CD1c-positive myeloid dendritic cell (primary cell): Measurements from ENCODE around the gene ARV1.

Source experiments
- DNase-seq: peaks from one replicate; pipeline ENCODE4 v3.0.0-alpha.2; 2016; ENCODE audit errors: extremely low spot score

Gene ARV1

GRCh38 chr1:230978491-230979388, at the start of gene ARV1, which contains the start of gene TTC13:
Gene ARV1, plus strand, starts transcription at chr1:230979094. Its CDS starts 12 bp downstream, at chr1:230979106.
Gene TTC13, minus strand, starts transcription at chr1:230978861. Its CDS starts 31 bp downstream, at chr1:230978830.
- DNase-seq: peak; percentile 99

DNA sequence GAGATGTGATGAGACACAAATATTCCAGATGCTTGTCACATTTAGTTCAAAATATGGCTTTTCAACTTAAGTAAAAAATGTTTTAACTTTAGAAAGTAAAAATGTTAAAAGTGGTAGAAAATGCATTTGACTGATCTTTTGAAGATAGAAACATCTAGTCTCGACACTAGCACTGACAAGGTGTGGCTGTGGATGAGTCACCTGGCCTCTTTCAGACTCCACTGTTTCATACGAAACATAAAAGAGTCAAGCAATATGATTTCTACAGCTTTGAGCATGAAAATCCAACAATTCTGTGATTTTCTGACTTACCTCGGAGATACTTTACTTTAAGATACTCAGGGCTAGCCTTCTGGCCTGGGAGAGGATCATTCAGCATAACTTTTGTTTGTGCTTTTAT, 47.9 kb upstream of the ARV1 start:
- DNase-seq: no peak

DNA sequence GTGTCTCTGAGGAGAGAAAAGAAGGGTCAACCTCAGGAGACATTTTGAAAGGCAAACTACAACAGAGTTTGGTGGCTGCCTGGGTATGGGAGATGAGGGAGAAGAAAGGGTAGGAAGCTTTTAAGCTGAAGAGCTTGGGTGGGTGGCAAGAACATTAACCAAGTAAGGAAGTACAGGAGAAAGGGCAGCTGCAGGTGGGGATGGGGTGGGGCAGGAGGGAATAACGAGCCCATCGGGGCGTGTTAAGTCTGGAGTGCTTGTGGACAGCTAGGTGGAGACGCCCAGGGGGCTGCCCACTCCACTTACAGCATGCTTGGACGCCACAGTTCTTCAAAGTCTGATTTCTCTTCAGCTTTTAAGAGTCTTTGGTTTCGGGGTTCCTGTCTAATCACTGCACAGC, 43.0 kb upstream of the ARV1 start:
- DNase-seq: no peak

GRCh38 chr1:230936475-230936874, 42.4 kb upstream of the ARV1 start:
- DNase-seq: no peak

DNA sequence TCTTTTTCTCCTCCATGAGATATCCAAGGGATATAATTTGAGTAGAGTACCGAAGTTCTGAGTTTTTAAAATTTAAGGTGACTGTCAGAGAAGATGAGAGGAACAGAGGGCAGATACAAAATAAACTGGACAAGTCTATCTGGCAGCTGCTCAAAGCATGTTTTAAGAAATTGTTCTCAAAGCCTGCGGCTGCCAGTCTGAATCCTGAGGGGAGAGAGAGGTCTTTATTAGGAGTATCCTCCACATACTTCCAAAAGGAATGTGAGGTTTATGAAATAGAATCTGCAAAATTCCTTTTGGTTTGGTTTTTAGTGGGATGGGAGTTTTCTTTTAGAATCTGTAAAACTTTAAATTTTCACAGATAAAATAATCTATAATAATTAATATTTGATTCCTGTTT, 41.5 kb upstream of the ARV1 start:
- no peak for DNase-seq

DNA sequence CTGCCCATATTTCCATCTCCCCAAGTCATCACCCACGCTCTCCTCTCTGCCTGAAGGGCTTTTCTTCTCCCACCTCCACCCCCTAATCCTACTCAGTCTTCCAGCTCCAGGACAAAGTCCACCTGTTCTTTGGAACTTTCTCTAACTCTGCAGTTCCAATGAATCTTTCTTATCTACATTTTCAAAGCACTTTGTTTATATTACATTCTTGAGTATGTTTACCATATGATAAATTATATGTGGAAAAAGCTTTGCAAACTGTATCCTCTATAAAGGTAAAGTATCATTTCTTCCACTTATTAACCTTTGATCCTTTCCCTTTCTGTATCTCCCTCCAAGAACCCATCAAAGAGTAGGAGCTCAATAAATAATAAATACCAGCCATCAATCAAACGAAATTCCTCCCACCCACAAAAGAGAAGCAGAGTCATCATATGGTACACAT, 39.9 kb upstream of the ARV1 start:
- no peak for DNase-seq

DNA sequence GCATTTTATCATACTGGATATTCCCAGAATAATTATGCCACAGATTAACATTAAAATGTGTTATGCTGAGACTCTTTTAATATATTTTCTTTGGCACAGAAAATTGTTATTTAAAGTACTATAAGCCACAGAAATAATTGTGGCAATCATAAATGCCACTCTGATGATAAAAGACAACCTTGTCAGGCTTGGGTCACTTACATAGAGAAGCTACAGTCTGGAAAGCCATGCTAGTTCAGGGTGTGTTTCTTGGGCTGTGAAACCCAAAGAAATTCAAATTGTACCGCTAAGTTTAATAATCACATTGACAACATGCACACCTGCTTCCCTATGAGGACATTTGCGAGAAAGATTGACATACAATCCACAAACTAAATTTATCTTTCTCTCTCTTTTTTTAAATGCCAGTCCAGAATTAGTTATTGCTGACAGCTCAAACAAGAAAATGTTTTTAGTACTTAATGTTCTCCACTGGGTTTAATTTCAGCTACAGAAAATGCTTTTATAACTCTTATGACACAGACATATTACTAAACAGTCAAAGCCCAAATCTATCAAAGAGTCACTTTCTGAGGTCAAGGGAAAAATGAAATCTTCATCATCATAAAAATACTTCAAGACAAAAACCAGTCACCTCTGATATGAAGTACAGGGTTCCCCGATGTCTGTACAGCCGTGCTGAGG, 38.9 kb upstream of the ARV1 start:
- DNase-seq: no peak

DNA sequence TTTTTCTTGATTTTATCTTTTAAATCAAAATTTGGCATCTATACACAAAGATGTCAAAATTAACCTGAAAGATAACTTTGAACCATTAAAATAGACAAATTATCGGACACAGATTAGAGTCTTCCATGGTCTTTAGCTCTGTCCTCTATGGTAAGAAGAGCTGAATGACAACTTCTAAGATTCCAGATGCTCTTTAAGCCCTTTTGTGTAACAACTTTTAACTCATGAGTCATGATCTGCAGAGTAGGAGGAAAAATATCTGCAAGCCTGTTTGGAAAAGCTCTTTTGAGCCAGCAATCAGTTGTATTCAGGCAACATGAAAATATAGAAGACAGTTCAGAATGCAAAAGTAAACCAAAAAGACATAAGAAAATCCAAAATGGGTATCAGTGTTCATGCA, 38.0 kb upstream of the ARV1 start:
- no peak for DNase-seq

GRCh38 chr1:230943048-230943593, 35.8 kb upstream of the ARV1 start:
- DNase-seq: no peak

- no peak for DNase-seq
Observed at GRCh38 chr1:230948301-230948700, 30.6 kb upstream of the ARV1 start.

DNA sequence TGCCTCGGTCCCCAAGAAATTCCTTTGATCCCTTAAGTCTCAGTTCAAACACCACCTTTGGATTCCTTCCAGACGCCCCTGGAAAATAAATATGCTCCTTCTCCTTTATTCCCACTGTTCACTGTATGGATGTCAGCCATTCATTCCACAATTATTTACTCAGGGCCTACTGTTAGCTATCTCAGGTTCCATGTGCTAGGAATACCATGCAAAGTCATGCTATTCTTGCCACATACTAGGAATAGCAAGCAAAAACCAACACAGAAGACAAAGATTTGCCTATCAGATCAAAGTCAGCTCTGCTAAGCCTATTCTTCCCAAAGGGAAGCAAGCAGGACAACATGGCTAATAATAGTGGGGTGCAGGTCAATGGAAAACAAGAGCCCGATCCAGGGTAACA, 30.0 kb upstream of the ARV1 start:
- DNase-seq: no peak

- DNase-seq: no peak
Observed at GRCh38 chr1:230950404-230950803, 28.5 kb upstream of the ARV1 start.

- DNase-seq: no peak
Observed at GRCh38 chr1:230957580-230957989, 21.3 kb upstream of the ARV1 start.

DNA sequence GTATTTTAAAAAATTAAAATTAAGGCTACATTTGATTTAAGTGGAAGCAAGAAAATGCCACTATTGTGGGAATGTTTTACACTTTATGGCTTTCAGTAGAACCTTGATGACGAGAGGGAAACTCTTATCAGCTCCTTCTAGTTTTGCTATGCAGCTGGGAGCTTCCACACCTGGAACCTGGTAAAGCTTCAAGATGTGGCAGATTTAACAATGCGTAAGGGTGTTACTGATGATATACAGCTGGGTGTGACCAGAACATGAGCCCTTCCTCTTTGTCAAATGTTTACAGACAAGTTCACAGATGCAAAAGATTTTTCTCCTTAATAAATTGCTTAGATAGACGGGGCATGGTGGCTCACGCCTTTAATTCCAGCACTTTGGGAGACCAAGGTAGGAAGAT, 20.5 kb upstream of the ARV1 start:
- no peak for DNase-seq

GRCh38 chr1:230964896-230965295, 14.0 kb upstream of the ARV1 start:
- no peak for DNase-seq

- DNase-seq: no peak
Observed at GRCh38 chr1:230965535-230965934, 13.4 kb upstream of the ARV1 start.

DNA sequence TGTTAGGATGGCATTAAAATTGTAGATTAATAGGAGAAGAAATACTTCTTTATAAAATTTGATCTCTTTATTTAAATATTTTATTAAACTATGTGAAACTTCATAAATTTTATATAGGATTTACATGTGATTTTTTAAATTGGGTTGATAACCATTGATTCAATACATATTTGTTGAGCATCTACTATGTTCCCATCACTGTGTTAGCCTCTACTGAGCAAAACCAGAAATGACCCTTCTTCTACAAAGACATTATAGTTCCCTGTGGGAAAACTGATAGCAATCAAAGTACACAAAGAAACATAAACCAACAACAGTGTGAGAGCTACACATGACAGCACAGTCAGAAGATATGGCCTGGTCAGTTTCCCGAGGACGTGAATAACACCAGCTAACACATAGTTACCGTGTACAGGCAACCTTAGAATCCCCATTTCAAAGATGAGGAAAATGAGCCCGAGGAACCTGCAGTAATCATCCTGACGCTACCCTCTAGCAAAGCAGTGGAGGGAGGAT, 12.5 kb upstream of the ARV1 start:
- no peak for DNase-seq

DNA sequence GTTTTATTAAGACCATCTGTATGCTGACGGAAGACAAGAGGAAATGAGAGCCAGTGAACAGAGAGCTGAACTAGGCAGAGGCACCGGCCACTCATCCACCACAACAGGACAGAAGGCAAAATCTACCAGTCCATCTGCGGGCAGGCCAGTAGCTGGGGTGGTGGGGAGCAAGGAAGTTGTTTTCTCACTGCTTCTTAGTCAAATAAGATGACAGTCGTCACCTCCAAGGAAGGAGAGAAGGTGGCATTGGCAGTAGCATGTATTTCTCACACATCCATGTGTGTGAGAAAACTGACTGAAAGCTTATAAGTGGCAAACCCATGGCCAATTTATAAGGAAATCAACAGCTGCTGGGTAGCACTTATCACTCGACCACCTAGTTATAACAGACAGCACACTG, 8.5 kb upstream of the ARV1 start:
- DNase-seq: no peak

- no peak for DNase-seq
Observed at GRCh38 chr1:230971771-230972170, 7.1 kb upstream of the ARV1 start.

GRCh38 chr1:230972855-230973271, 6.0 kb upstream of the ARV1 start:
- DNase-seq: peak; percentile 72

GRCh38 chr1:230975636-230976035, 3.3 kb upstream of the ARV1 start:
- no peak for DNase-seq

GRCh38 chr1:230976360-230976759, 2.5 kb upstream of the ARV1 start:
- DNase-seq: no peak
